ENCODE data around the gene TUBB3. TPM values are rescaled to one million over a fixed set of nuclear protein-coding genes. Genes with fewer than 3 reads are reported as not detected.
A peak's percentile ranks its signal among the peaks of the same experiment; 100 is the strongest.

TUBB3 gene
- total RNA-seq, 1 experiment from 2014 or later: 205 TPM

DNA sequence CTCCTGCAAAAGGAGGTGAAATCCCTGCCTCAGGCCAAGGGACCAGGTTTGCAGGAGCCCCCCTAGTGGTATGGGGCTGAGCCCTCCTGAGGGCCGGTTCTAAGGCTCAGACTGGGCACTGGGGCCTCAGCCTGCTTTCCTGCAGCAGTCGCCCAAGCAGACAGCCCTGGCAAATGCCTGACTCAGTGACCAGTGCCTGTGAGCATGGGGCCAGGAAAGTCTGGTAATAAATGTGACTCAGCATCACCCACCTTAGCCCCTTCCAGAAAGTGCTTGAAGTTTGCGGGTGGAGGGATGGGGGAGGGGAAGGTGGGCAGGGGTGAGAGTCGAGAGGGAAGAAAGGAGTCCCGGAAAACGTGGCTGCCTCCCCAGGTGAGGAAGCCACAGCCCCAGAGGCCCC lies 2.4 kb upstream of the TUBB3 start:
- H3K9me3 ChIP-seq (ENCODE audit: control insufficient read depth, insufficient read depth, low read depth, low read length): no peaks in the 10 kb centered on the region
- ChIA-PET POLR2A (no interaction called here), CTCF (no interaction called here)
- in situ Hi-C loops (cut with HindIII; ENCODE audit: low pct_unique_long_range_greater_than_20kb, low sequenced_read_pairs) (no loop called here), intact Hi-C loops (cut with micrococcal nuclease; ENCODE audit: unreplicated experiment) (no loop called here)
- DNase-seq (ENCODE audit: low read depth, low spot score) (no peak), ATAC-seq (no peak)
- TF ChIP-seq SIN3A (IDR thresholded peaks at IDR 0.05; ENCODE audit: borderline replicate concordance, insufficient read depth, low read depth, low read length): no peak
- no peak for TF ChIP-seq POLR2AphosphoS5 (IDR thresholded peaks at IDR 0.05; ENCODE audit: low read depth, low read length)
- TF ChIP-seq, protein P1, sequence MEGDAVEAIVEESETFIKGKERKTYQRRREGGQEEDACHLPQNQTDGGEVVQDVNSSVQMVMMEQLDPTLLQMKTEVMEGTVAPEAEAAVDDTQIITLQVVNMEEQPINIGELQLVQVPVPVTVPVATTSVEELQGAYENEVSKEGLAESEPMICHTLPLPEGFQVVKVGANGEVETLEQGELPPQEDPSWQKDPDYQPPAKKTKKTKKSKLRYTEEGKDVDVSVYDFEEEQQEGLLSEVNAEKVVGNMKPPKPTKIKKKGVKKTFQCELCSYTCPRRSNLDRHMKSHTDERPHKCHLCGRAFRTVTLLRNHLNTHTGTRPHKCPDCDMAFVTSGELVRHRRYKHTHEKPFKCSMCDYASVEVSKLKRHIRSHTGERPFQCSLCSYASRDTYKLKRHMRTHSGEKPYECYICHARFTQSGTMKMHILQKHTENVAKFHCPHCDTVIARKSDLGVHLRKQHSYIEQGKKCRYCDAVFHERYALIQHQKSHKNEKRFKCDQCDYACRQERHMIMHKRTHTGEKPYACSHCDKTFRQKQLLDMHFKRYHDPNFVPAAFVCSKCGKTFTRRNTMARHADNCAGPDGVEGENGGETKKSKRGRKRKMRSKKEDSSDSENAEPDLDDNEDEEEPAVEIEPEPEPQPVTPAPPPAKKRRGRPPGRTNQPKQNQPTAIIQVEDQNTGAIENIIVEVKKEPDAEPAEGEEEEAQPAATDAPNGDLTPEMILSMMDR (IDR thresholded peaks at IDR 0.05): no peak
- TF ChIP-seq, protein P2, sequence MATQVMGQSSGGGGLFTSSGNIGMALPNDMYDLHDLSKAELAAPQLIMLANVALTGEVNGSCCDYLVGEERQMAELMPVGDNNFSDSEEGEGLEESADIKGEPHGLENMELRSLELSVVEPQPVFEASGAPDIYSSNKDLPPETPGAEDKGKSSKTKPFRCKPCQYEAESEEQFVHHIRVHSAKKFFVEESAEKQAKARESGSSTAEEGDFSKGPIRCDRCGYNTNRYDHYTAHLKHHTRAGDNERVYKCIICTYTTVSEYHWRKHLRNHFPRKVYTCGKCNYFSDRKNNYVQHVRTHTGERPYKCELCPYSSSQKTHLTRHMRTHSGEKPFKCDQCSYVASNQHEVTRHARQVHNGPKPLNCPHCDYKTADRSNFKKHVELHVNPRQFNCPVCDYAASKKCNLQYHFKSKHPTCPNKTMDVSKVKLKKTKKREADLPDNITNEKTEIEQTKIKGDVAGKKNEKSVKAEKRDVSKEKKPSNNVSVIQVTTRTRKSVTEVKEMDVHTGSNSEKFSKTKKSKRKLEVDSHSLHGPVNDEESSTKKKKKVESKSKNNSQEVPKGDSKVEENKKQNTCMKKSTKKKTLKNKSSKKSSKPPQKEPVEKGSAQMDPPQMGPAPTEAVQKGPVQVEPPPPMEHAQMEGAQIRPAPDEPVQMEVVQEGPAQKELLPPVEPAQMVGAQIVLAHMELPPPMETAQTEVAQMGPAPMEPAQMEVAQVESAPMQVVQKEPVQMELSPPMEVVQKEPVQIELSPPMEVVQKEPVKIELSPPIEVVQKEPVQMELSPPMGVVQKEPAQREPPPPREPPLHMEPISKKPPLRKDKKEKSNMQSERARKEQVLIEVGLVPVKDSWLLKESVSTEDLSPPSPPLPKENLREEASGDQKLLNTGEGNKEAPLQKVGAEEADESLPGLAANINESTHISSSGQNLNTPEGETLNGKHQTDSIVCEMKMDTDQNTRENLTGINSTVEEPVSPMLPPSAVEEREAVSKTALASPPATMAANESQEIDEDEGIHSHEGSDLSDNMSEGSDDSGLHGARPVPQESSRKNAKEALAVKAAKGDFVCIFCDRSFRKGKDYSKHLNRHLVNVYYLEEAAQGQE (IDR thresholded peaks at IDR 0.05; ENCODE audit: insufficient read depth in 1 of 2, low read depth in 2 of 2, low read length in 1 of 2): no peak
- no peak for TF ChIP-seq TCF7L2 (IDR thresholded peaks at IDR 0.05; ENCODE audit: low read depth, low read length)
- H3K4me1 ChIP-seq (ENCODE audit: control insufficient read depth, insufficient read depth, low read length): peaks cover 17% of the 10 kb centered on the region
- H3K36me3 ChIP-seq (ENCODE audit: control insufficient read depth, insufficient read depth, low read length): no peaks in the 10 kb centered on the region; the same call in 1 of the 2 replicates
- H3K27me3 ChIP-seq (ENCODE audit: control insufficient read depth, insufficient read depth, low read length): no peaks in the 10 kb centered on the region
- H3K4me3 ChIP-seq (ENCODE audit: low read depth in 2 of 2, low read length in 2 of 2): peak overlapping the region in 1 of 2 experiments; percentile 16; a peak in 1 of 4 replicates
- BruUV-seq (replicated peaks): no TSS peak
- H3K27ac ChIP-seq (ENCODE audit: low read length): peak overlapping the region; percentile 91; the same call in 1 of the 2 replicates

DNA sequence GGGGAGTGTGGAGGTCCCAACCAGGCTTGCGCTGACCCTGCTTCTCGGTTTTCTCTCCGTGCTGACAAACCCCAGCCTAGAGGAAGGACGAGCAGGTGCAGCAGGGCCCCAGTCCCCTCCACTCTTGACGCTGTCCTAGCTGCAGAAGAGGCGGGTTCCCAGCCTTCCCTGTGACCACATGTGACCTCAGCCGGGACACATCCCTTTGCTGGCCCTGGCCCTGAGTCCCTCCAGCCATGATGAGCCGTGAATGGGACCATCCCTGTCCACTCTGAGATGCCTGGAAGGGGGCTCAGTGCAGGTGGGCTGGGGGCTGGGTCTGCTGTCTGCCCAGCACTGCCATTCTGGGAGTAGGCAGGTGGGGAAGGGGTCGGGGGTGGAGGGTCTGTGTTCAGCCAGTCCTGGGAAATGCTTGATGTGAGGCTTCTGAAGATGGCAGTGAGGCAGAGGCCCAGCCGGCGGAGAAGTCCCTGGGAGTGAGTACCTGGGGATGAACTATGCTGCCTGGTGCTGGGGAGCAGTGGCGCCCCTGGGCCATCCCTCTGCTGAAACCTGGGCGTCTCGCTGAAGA lies 1.9 kb upstream of the TUBB3 start:
- BruUV-seq (replicated peaks): no TSS peak
- ChIA-PET CTCF (no interaction called here), POLR2A (no interaction called here)
- in situ Hi-C loops (cut with HindIII; ENCODE audit: low pct_unique_long_range_greater_than_20kb, low sequenced_read_pairs) (no loop called here), intact Hi-C loops (cut with micrococcal nuclease; ENCODE audit: unreplicated experiment) (no loop called here)
- TF ChIP-seq POLR2AphosphoS5 (IDR thresholded peaks at IDR 0.05; ENCODE audit: low read depth, low read length): no peak
- TF ChIP-seq, protein P2 (IDR thresholded peaks at IDR 0.05; ENCODE audit: insufficient read depth in 1 of 2, low read depth in 2 of 2, low read length in 1 of 2): no peak
- no peak for TF ChIP-seq SIN3A (IDR thresholded peaks at IDR 0.05; ENCODE audit: borderline replicate concordance, insufficient read depth, low read depth, low read length)
- TF ChIP-seq, protein P1 (IDR thresholded peaks at IDR 0.05): no peak
- TF ChIP-seq TCF7L2 (IDR thresholded peaks at IDR 0.05; ENCODE audit: low read depth, low read length): no peak
- ATAC-seq: no peak
- no peaks in the 10 kb centered on the region for H3K27me3 ChIP-seq (ENCODE audit: control insufficient read depth, insufficient read depth, low read length)
- DNase-seq (ENCODE audit: low read depth, low spot score): no peak
- H3K27ac ChIP-seq (ENCODE audit: low read length): peak overlapping the region; percentile 91
- H3K9me3 ChIP-seq (ENCODE audit: control insufficient read depth, insufficient read depth, low read depth, low read length): no peaks in the 10 kb centered on the region
- no peaks in the 10 kb centered on the region; the same call in 1 of the 2 replicates for H3K36me3 ChIP-seq (ENCODE audit: control insufficient read depth, insufficient read depth, low read length)
- H3K4me3 ChIP-seq (ENCODE audit: low read depth in 2 of 2, low read length in 2 of 2): peak overlapping the region; percentile 66 to 75; a peak in 3 of 4 replicates
- H3K4me1 ChIP-seq (ENCODE audit: control insufficient read depth, insufficient read depth, low read length): peaks cover 17% of the 10 kb centered on the region
